Retinal pigment epithelial cell (primary cell): Measurements from ENCODE around the gene PCED1B.
"Not testable (repeated sequence)": the region's sequence is repeated elsewhere in the genome, so short reads cannot be mapped to it uniquely, and the experiment has no call there.

Source experiments
- DNase-seq: peaks from one replicate; pipeline ENCODE4 v3.0.0-alpha.2; 2010; ENCODE audit warnings: low read depth
- H3K4me3 ChIP-seq: 2 replicates; pipeline ENCODE4 v1.5.1; 2011; ENCODE audit warnings: mild to moderate bottlenecking, low read length, control low read depth, moderate library complexity
- CTCF ChIP-seq: conservative IDR thresholded peaks from 2 replicates; pipeline ENCODE4 v1.5.1; 2011; ENCODE audit warnings: low read depth, low read length, control low read depth, inconsistent platforms

PCED1B gene

DNA sequence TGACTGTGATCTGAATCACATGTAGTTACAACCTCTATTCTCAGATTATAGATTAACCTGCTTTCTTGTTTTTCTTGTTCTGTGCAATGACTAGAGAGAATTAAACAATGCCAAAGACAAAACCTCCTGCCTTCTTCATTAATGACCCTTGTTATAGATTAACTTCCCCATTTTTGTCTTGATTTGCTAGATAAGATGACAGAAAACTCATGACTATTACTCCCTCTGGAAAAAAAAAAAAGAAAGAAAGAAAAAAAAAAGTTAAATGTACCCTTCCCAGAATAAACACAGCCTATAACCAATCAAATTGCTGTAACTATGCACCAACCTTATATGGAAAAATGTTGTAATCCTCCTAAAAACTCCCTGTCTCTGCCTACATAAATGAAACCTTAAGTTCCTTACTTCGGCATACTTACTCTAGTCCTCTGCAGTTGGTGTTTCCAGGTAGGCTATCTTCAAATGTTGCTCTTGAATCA is 41.1 kb upstream of the PCED1B start:
- no peak for TF ChIP-seq CTCF
- DNase-seq = no peak
- H3K4me3 ChIP-seq = no peak overlapping the region

DNA sequence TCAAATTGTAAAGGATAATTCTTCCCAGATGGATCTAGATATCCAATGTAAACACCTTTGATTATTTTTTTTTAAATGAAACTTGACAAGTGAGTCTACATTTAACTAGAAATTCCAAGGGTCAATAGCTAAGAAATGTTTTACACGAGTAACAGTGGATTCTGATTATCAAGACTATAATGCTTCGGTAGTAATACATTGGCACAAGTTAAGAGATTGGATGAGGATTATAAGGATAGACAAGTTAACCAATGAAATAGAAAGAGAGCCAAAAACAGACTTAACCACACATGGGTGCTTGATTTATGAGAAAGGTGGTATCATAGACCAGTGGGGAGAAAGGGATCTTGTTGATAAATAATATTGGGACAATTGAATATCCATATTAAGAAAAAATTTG is 40.3 kb upstream of the PCED1B start:
- H3K4me3 ChIP-seq = no peak overlapping the region

DNA sequence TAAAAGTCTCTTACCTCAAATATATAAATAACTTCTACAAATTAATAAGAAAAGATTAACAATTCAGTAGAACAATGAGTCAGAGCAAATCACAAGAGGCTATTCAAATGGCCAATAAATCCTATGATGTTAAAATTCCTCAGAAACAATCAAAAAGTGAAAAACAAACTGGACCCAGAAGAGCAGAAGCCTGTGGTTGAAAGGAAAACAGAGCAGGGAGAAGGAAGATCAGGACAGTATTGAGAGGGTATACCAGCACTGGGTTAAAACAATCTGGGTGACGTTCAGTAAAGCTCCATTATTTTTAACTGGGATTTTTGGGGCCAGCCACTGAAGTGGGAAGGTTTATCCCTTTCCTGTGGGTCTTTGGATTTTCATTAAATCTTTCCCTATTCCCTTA is 39.7 kb upstream of the PCED1B start:
- TF ChIP-seq CTCF = no peak
- H3K4me3 ChIP-seq = no peak overlapping the region
- no peak for DNase-seq

More for the DNA sequence above, 40.3 kb upstream of the PCED1B start:
- DNase-seq = no peak
- TF ChIP-seq CTCF = no peak

GRCh38 chr12:47041327-47041726 is 38.1 kb upstream of the PCED1B start:
- TF ChIP-seq CTCF = no peak
- no peak overlapping the region for H3K4me3 ChIP-seq
- no peak for DNase-seq

DNA sequence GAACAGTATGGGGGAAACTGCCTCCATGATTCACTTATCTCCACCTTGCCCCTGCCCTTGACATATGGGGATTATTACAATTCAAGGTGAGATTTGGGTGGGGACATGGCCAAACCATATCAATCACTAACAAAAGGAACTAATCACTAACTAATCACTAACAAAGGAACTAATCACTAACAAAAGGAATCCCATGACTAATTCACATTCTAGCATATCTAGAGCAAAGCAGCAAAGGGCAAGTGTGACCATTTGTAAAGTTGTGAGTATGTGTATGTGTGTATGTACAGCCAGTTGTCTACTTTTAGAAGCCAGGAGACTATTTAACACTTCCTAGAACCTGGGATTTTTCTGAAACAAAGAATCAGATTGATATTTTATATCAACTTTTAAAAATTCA is 30.9 kb upstream of the PCED1B start:
- DNase-seq = no peak
- no peak for TF ChIP-seq CTCF
- H3K4me3 ChIP-seq = no peak overlapping the region

DNA sequence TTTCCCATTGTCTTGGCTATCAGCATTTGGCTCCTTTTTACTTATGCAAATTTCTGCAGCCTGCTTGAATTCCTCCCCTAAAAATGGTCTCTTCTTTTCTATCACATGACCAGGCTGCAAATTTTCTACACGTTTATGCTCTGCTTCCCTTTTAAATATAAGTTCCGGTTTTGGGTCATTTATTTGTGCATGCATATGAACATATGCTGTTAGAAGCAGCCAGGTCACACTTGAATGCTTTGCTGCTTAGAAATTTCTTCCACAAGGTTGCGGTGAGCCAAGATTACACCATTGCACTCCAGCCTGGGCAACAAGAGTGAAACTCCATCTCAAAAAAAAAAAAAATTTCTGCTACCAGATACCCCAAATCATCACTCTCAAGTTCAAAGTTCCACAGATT is 28.1 kb upstream of the PCED1B start:
- DNase-seq = not testable (repeated sequence)

DNA sequence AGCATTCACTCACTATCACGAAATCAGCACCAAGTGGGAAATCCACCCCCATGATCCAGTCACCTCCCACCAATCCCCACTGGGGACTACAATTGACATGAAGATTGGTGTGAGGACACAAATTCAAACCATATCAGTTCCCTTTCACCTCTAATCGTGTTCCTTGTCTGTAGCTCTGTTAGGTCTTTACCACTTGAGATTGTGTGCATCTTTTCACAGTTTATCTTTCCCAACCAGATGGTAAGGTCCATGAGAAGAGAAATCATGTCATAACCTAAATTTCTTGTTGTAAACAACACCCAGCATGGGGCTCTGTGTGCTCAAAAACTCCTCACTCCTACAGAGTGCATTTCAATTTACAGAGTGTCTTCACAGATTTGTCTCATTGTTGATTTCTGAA is 27.1 kb upstream of the PCED1B start:
- no peak overlapping the region for H3K4me3 ChIP-seq
- TF ChIP-seq CTCF = no peak
- no peak for DNase-seq

More for the DNA sequence above, 28.1 kb upstream of the PCED1B start:
- not testable (repeated sequence) for H3K4me3 ChIP-seq

DNA sequence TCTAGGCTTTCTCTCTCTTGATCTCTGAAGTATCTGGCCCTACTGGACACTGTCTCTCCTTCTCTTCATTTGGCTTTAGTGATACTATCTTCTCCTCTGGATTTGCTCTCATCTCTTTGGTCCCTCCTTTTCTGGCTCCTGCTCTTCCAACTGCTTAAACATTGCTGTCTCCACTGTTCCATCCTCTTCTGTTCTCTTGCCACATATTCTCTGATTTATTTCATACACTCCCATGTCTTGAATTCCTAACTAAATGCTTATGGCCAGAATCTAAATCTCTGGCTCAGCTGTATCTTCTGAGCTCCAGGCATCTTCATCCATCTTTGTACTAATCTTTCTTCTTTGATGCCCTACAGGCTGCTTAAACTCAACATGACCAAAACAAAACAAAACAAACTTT is 25.5 kb upstream of the PCED1B start:
- DNase-seq = no peak
- H3K4me3 ChIP-seq = no peak overlapping the region
- no peak for TF ChIP-seq CTCF
